BLaER1 (cell line): Measurements from ENCODE around the gene HSD17B7.
"Not testable (repeated sequence)": the region's sequence is repeated elsewhere in the genome, so short reads cannot be mapped to it uniquely, and the experiment has no call there.

Experiments
- H3K27ac ChIP-seq: shearing (Covaris generic); formaldehyde crosslinking; 2 replicates; pipeline ENCODE4 v1.8.1; 2022
- H3K27me3 ChIP-seq: shearing (Covaris generic); formaldehyde crosslinking; 2 replicates; pipeline ENCODE4 v1.8.1; 2022
- H3K36me3 ChIP-seq: shearing (Covaris generic); formaldehyde crosslinking; 2 replicates; pipeline ENCODE4 v1.8.1; 2022
- H3K4me1 ChIP-seq: shearing (Covaris generic); formaldehyde crosslinking; 2 replicates; pipeline ENCODE4 v1.8.1; 2022
- H3K4me2 ChIP-seq: shearing (Covaris generic); formaldehyde crosslinking; 2 replicates; pipeline ENCODE4 v1.8.1; 2022
- H3K4me3 ChIP-seq: shearing (Covaris generic); formaldehyde crosslinking; 2 replicates; pipeline ENCODE4 v1.8.1; 2022
- H3K9ac ChIP-seq: shearing (Covaris generic); formaldehyde crosslinking; 2 replicates; pipeline ENCODE4 v1.8.1; 2022
- H3K9me3 ChIP-seq: shearing (Covaris generic); formaldehyde crosslinking; 2 replicates; pipeline ENCODE4 v1.8.1; 2022
- H4K20me1 ChIP-seq: shearing (Covaris generic); formaldehyde crosslinking; 2 replicates; pipeline ENCODE4 v1.8.1; 2022
- Cebpa-rat ChIP-seq: shearing (Covaris generic); IDR thresholded peaks from 2 replicates; pipeline ENCODE4 v1.8.1; 2022

Gene HSD17B7

DNA sequence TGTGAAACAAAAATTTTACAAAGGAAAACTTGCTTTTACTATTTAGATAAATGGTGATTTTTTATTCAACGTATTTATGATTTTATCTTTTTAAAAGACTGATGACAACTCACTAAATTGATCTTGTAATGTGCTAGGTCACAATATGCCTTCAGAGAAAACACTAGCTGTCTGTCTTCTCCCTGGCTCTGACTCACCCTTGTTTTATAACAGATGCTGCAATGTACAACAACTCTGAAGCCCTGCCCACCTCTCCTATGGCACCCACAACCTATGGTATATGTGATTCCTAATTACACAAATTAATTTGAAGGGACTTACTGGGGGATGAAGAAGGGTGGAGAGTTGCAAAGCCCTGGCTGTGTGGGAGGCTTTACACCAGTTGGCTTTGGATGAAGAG, 24.7 kb upstream of the HSD17B7 start:
- Histone ChIP-seq H3K27me3 (no peaks in the 10 kb centered on the region), H3K36me3 (no peaks in the 10 kb centered on the region), H3K4me3 (no peak overlapping the region), H3K27ac (no peak overlapping the region), H3K9me3 (no peaks in the 10 kb centered on the region), H4K20me1 (no peaks in the 10 kb centered on the region), H3K9ac (no peak overlapping the region), H3K4me2 (no peak overlapping the region), H3K4me1 (no peaks in the 10 kb centered on the region)
- TF ChIP-seq Cebpa-rat = no peak

DNA sequence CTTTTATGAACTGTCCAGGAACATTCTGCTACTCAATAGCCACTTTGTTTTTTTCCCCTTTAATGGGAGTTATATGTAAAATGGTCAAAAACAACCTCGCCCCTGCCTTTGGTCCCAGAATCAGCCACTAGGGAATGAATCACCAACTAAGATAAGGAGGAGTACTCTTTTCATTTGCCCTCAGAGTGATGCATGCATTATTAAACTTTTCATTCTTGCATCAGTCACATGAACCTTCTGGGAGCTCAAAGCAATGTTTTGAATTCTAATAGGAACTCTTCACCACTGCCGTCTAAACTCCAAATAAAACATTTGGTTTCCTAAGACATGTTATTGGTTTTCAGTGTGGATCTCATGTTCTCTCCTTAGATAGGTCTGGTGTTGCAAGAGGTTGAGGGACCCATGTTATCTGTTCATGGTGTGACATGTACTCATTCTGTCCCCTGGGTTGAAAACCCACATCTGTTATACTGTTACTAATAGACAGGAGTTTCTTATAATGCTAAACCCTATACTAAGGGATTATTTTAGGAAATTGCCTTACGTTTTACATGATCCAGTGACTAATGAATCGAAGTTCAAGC, 17.8 kb upstream of the HSD17B7 start:
- Histone ChIP-seq H3K4me2 (no peak overlapping the region), H4K20me1 (no peaks in the 10 kb centered on the region)

DNA sequence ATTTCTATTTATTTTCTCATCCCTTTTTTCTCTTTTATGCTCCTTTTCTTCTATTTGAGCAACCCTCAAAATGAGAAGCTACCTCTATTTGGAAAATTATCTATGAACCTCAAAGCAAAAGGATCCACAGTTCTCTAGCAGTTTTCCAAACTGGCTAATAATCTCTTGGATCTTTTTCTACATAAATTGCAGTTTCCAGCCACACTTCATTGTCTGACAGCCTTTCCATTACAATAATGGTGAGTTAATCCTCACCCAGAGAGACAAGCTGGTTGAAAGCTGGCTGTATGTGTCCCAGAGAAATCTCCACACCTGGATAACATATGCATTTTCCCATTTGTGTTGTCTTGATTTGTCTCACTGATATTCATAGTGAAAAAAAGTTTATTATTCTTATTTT, 16.5 kb upstream of the HSD17B7 start:
- H3K9me3 ChIP-seq = no peaks in the 10 kb centered on the region
- no peak overlapping the region for H3K9ac ChIP-seq
- no peaks in the 10 kb centered on the region for H3K4me1 ChIP-seq
- no peaks in the 10 kb centered on the region for H3K36me3 ChIP-seq
- H3K4me3 ChIP-seq = no peak overlapping the region
- H3K27ac ChIP-seq = no peak overlapping the region
- no peak overlapping the region for H3K4me2 ChIP-seq
- H4K20me1 ChIP-seq = no peaks in the 10 kb centered on the region
- H3K27me3 ChIP-seq = no peaks in the 10 kb centered on the region
- no peak for TF ChIP-seq Cebpa-rat

More for the DNA sequence above, 17.8 kb upstream of the HSD17B7 start:
- Histone ChIP-seq H3K27ac (no peak overlapping the region), H3K36me3 (no peaks in the 10 kb centered on the region), H3K4me1 (no peaks in the 10 kb centered on the region), H3K4me3 (no peak overlapping the region), H3K27me3 (no peaks in the 10 kb centered on the region), H3K9ac (no peak overlapping the region), H3K9me3 (no peaks in the 10 kb centered on the region)
- no peak for TF ChIP-seq Cebpa-rat

DNA sequence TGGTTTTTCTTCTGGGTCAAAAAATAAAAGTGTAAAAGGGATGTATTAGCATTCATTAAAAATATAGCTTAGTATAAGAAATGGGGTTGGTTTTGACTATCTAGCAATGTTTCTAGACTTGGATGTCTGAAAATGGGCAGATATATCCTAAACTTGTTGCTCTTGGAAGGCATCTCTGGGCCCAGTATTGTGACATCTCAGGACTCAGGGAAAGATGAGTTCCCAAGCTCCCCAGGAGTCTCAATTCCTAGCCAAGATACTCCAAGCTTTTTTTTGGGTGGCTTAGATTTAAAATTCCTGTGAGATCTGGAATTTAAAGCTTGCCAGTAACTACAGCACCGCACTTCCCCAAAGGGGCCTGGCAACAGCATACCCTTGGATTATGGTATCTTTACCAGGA, 11.5 kb upstream of the HSD17B7 start:
- Histone ChIP-seq H3K27ac (no peak overlapping the region), H3K27me3 (no peaks in the 10 kb centered on the region), H3K4me3 (no peak overlapping the region), H3K9me3 (no peaks in the 10 kb centered on the region), H3K4me1 (no peaks in the 10 kb centered on the region), H4K20me1 (no peaks in the 10 kb centered on the region), H3K36me3 (no peaks in the 10 kb centered on the region), H3K4me2 (no peak overlapping the region), H3K9ac (no peak overlapping the region)
- no peak for TF ChIP-seq Cebpa-rat

DNA sequence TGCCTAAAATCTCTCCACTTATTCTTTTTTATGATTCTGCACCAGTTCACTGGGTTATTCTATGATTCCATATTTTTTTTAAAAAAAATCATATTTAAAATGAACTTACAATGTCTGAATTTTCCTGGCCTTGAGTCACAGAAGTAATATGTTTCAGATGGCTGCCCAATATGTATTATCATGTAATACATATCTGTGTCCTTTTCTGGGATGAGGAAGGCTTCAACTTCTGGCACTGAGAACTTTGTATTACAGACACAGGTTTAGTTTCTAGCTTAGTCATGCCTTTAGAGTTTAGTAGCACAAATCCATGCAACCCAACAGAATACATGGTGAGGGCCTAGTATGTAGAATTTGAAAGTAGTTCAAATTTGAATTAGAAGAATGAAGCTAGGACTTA, 7.8 kb upstream of the HSD17B7 start:
- H3K4me1 ChIP-seq = no peaks in the 10 kb centered on the region
- no peaks in the 10 kb centered on the region for H3K9me3 ChIP-seq
- no peaks in the 10 kb centered on the region for H4K20me1 ChIP-seq
- H3K27me3 ChIP-seq = no peaks in the 10 kb centered on the region
- no peak for TF ChIP-seq Cebpa-rat
- no peaks in the 10 kb centered on the region for H3K36me3 ChIP-seq
- no peak overlapping the region for H3K9ac ChIP-seq
- H3K27ac ChIP-seq = no peak overlapping the region
- H3K4me2 ChIP-seq = no peak overlapping the region
- H3K4me3 ChIP-seq = no peak overlapping the region

DNA sequence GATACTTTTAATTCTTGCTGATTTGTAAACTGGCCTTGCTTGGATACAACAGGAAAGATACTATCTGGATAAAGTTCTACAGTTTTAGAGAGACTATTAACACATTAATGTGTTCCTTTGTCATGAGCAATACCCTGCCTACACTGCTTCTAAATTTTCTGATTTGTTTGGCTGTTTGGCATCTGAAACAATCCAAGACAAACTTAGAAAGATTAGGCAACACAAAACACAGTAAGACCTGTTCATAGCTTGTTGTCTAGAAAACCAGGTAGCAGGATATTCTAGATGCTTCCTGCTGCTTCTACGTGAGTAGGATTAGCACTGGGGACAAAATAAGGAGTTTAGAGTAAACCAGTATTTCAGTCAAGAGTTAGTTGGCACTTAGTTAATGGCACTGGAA, 5.6 kb upstream of the HSD17B7 start:
- H3K27me3 ChIP-seq, H4K20me1 ChIP-seq, H3K4me3 ChIP-seq, H3K9ac ChIP-seq, H3K4me2 ChIP-seq, H3K4me1 ChIP-seq, H3K27ac ChIP-seq, H3K36me3 ChIP-seq, H3K9me3 ChIP-seq: not testable (repeated sequence)

DNA sequence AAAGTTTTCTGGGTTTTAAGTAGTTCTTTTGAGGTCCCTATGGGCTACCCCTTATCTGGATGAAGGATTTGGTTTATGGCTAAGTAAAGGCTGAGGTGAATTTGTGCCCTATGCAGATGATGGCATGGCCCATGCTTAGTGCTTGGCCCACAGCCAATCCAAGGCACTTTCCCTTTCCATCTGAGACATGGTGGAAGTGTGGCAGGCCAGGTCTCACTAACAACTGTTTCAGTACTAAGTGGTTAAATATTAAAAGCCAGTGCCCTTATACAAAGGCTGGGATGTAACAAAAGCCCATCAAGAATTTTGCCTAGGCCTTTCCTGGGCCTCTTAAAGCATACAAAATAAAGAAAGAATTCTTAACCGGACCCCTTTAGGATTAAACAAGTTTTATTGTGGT, 1.7 kb upstream of the HSD17B7 start:
- H3K4me2 ChIP-seq, H4K20me1 ChIP-seq, H3K4me1 ChIP-seq, H3K9me3 ChIP-seq, H3K9ac ChIP-seq, H3K4me3 ChIP-seq, H3K27me3 ChIP-seq, H3K27ac ChIP-seq: not testable (repeated sequence)
- H3K36me3 ChIP-seq = peaks cover 13% of the 10 kb centered on the region; the same call in 1 of the 2 replicates

DNA sequence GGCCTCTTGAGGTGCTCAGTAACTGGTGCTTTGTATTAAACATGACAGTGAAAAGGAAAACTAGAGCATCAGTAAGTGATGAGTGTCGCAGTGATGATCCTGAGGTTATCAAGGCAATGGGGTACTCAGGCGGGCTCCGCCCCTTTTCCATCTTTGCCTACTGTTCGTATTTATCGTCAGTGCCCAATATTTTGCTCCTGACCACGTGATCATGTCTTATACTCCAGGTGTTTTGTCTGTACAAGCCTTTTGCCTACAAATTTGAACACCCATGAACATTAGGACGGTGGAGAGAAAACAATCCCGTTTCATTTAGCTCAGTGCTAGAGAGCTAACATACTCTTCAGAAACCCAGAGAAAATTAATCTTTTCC, 469 bp downstream of the HSD17B7 start:
- H4K20me1 ChIP-seq, H3K9ac ChIP-seq, H3K9me3 ChIP-seq, H3K4me1 ChIP-seq, H3K27me3 ChIP-seq: not testable (repeated sequence)
- Histone ChIP-seq H3K4me3 (peak overlapping the region; percentile 67), H3K4me2 (peak overlapping the region; percentile 53), H3K27ac (peak overlapping the region; percentile 51; the same call in 1 of the 2 replicates), H3K36me3 (peaks cover 13% of the 10 kb centered on the region; the same call in 1 of the 2 replicates)

DNA sequence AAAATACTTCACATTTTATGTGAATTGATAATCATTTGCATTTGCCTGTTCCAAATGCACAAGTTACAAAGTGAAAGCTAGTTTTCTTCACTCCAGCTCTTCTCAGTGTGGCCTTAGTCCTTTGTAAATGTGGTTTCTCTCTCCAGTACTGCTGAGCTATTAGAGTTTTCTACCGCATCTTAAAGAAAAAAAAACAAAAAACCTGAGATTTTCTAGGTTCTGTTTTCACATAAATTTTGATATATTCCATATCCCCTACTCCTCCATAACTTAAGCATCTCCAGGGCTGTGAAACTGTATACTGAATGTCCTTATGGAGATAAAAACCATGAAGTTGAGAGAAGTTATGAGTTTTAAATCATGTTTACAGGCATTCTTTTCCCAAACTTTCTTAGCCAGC, 3.8 kb downstream of the HSD17B7 start:
- peaks cover 18% of the 10 kb centered on the region for H3K36me3 ChIP-seq
- H3K4me3 ChIP-seq, H3K9ac ChIP-seq, H3K4me2 ChIP-seq, H3K4me1 ChIP-seq, H3K27ac ChIP-seq, H3K9me3 ChIP-seq, H4K20me1 ChIP-seq, H3K27me3 ChIP-seq: not testable (repeated sequence)

DNA sequence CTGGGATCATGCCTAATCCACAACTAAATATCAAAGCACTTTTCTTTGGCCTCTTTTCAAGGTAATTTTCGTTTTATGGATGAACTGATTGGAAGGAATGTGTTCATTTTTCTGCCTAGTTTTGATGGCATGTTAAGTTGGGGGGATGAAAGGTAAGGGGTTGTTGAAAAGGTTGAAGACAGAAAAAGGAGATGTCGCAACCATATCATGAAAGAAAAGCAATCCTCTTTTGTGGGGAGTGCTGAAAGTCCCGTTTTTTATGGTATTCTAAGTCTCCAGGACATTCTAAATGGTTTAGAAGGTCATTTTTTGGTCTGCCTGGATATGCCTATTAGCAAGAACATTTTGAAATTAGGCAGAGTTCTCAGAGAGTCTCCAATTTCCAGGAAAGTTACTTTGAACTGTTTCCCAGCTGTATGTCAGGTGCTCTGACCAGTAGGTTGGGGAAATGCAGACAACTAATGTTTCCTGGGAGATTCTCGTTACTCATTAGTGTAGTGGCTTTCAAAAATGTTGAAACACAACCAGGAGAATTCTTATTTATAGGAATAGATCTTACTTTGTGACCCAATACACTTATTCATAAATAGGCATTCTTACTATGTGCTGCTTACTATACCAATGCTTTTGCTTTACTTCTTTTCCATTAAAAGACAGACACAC, 6.2 kb downstream of the HSD17B7 start:
- not testable (repeated sequence) for H4K20me1 ChIP-seq, H3K4me2 ChIP-seq, H3K27ac ChIP-seq, H3K27me3 ChIP-seq, H3K9ac ChIP-seq, H3K4me3 ChIP-seq, H3K9me3 ChIP-seq, H3K4me1 ChIP-seq
- peaks cover 40% of the 10 kb centered on the region for H3K36me3 ChIP-seq

DNA sequence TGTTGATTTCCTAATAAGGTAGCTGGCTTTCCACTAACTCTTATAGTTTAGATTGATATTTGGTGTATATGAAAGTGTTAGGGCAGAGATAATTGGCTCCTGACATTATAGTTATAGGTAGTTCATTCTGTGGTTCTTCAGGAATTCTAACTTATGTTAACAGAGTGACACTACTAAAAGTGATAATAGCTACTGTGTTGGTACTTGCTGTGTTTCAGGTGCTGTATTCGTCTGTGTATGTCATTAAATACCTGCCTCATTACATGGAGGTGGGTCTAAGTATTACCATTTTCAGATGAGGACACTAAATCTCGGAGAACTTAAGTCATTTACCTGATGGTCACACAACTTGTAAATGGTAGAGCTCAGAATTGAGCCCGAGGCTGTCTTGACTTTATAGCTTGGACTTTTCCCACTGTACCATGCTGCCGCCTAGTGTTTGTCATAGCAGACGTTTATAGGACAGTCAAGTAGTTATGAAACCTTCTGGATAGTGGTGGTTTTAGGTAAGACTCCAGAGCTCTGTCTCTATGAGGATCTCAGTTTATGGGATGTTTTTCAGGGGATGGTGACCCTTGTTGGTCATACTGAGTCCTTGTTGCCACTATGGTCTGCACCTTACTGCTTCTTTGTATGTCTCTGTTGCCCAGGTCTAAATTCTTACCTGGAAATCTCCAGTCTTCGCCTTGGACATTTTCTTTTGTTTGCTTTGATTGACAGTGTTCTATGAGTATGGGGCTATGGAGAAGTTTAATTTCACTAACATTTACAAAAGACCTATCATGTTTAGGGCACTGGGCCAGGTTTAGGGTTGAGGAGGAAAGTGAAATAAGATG, 9.7 kb downstream of the HSD17B7 start:
- not testable (repeated sequence) for H3K27ac ChIP-seq, H3K4me3 ChIP-seq, H3K27me3 ChIP-seq, H3K4me2 ChIP-seq, H3K9me3 ChIP-seq, H3K9ac ChIP-seq, H3K4me1 ChIP-seq, H4K20me1 ChIP-seq
- peaks cover 53% of the 10 kb centered on the region for H3K36me3 ChIP-seq

DNA sequence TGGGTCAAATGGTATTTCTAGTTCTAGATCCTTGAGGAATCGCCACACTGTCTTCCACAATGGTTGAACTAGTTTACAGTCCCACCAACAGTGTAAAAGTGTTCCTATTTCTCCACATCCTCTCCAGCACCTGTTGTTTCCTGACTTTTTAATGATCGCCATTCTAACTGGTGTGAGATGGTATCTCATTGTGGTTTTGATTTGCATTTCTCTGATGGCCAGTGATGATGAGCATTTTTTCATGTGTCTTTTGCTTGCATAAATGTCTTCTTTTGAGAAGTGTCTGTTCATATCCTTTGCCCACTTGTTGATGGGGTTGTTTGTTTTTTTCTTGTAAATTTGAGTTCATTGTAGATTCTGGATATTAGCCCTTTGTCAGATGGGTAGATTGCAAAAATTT, 17.0 kb downstream of the HSD17B7 start:
- H3K27me3 ChIP-seq, H3K9ac ChIP-seq, H3K27ac ChIP-seq, H3K4me2 ChIP-seq, H3K9me3 ChIP-seq, H3K4me3 ChIP-seq, H4K20me1 ChIP-seq, H3K4me1 ChIP-seq: not testable (repeated sequence)
- H3K36me3 ChIP-seq = peaks cover 39% of the 10 kb centered on the region

DNA sequence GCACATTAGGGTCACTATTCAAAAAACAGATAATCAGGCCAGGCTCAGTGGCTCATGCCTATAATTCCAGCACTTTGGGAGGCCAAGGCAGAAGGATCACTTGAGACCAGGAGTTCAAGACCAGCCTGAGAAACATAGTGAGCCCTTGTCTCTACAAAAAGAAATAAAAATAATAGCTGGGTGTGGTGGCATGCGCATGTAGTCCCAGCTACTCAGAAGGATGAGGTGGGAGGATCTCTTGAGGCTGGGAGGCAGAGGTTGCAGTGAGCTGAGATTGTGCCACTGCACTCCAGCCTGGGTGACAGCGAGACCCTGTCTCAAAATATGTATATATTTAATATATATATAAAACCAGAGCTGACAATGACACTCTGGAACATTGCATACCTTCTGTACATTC, 21.9 kb downstream of the HSD17B7 start:
- H3K4me1 ChIP-seq, H4K20me1 ChIP-seq, H3K4me2 ChIP-seq, H3K9me3 ChIP-seq, H3K27ac ChIP-seq, H3K9ac ChIP-seq, H3K27me3 ChIP-seq, H3K4me3 ChIP-seq: not testable (repeated sequence)
- H3K36me3 ChIP-seq = peaks cover 12% of the 10 kb centered on the region; the same call in 1 of the 2 replicates

DNA sequence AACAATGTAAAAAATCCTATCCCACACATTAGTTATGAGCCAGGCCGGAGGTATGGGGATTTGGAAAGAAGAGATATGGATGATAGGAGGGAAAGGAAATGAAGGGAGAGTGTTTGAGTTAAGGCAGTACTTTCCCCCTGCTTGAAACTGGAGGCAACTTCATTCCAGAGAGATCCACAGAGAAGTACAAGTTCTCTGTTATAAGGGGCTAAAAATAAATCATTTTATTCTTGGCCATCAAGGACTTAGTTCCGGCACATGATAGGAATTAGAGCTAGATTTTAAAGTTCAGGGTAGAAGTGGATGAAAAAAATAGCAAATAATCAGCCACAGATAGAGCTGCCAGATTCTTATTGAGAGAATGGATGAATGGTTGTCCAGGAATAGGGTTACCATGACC, 27.6 kb downstream of the HSD17B7 start:
- not testable (repeated sequence) for H3K4me2 ChIP-seq, H3K27ac ChIP-seq, H3K4me1 ChIP-seq, H3K9ac ChIP-seq, H3K27me3 ChIP-seq, H3K4me3 ChIP-seq, H3K36me3 ChIP-seq, H4K20me1 ChIP-seq, H3K9me3 ChIP-seq
